HG03280 (cell line): ENCODE results near the gene CACNA1H.
"Not testable (repeated sequence)": the region's sequence is repeated elsewhere in the genome, so short reads cannot be mapped to it uniquely, and the experiment has no call there.

Experiments used
- ATAC-seq: cut with Tn5 transposase; IDR thresholded peaks from one replicate; pipeline ENCODE4 v1.9.1; 2021; ENCODE audit warnings: mild to moderate bottlenecking, moderate library complexity; ENCODE audit not compliant: unreplicated experiment

Gene CACNA1H

DNA sequence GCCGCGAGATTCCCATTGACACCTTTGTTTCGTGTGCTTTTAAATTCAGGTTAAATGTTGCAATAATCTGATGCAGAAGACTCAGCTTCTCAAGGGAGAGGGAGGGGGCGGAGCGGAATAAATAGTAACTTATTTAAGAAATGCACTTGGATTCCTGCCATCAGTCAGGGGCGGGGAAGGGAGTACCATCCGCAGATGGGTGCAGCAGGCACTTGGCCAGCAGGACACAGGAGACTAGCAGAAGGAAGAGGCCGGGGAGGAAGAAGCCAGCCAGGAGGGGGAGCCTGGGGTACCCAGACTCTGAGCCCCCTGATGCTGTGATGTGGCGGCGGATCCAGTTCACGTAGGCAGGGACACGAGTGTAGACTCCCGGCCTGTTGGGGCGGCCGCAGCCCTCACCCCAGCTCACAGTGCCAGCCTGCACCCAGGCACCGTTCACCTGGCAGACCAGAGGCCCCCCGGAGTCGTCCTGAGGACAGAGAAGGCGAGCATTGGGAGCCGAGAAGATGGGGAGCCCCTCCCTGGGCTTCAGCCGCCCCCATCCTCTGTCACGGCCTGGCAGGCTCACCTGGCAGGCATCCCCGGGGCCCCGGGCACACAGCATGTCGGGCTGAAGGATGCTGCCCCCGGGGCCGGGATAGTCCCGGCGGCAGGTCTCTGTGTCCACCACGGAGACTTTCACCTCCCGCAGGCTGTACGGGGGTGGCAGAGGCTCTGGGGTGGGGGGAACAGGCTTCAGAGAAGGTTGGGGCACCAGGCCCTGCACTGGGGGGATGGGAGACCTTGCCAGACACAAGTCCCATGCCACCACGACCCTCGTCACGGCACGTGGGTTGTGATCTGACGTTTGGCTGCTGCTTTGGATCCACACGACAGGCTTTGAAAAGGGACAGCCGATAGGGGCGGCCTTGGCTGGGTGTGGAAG is 69.0 kb downstream of the CACNA1H start:
- ATAC-seq = no peak

DNA sequence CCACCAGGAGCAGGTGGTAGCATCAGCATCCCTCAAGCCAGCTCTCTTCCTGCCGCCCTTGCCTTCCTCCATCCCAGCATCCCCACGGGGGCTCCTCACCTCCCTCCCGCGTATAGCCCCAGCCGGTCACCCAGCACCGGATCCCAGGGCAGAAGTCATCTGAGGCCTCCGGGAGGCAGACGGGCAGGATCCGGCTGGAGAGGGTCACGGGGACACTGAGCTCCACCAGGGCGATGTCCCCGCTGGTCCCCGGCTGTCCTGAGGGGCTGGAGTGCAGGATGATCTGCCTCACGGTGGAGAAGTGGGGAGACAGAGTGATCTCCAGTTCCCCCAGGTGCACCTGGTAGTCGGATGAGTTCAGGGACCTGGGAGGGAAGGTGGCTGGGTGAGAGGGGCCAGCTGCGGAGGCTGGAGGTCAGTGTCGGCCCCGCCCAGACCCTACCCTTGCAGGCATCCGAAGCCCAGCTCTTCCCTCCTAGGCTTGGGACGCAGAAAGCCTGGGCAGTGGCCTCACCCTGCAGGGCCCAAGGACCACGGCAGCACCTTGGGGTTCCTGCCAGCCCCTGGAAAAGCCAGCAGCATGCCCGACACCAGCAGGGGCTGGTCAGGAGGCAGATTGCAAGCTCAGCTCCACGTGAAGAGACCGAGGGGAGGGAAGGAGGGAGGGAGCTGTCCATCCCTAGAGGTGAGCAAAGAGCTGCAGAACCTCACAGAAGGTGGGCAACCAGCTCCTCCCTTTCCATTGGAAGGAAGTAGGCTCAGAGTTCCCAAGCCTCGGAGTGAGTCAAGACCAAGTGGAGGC is 69.8 kb downstream of the CACNA1H start:
- no peak for ATAC-seq

DNA sequence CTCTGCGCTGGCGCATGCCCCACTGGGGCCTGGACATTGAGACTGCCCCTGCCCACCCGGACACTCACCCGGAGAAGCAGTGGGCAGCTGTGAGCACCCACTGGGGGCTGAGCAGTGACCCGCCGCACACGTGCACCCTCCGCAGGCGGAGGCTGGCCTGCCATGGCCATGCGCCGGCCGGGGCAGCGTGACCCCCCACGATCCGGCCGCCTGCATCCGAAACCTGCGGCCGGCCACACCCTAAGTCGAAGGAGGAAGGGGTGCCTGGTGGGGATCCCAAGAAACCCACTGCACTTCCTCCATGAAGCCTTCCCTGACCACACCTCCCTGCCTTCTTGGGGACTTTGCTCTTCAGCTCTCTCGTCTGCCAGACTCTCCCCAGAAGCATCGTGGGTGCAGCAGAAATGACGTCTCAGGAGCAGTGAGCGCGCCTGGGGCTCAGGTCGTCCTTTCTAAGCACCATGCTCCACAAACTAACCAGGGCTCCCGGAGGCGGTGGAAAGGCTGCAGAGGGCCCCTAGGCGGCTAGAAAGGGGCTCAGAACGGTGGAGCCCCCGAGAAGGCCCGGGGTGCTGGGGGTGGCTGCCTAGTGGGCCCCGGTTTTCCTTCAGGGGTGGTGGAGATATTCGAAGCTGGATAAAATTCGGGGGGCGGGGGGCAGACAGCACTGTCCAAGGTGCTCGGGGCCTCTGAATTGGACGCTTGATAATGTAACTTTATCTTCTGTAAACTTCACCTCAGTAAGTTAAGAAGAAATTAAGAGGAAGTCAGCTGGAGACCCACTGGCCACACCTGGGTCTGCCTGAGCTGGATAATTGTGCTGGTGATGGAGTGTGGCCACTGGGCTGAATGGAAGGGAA is 70.7 kb downstream of the CACNA1H start:
- no peak for ATAC-seq

DNA sequence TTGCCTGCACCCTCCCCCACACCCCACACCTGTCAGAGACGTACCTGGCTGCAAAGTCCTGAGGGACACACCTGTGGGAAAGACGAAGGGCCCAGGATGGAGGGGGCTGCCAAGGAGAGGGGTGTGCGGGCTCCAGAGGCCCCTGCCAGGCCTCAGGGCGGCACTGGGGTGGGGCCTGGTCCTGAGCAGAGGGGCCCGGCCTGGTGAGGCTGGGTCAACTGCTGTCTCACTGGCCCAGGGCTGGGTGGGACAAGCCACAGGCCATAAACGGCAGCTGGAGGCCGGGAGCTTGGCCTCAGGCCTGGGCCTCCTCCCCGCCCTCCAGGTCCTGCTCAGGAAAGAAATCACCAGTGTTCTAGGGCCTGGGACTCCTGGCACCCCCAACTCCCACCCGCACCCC is 71.7 kb downstream of the CACNA1H start:
- ATAC-seq = no peak

DNA sequence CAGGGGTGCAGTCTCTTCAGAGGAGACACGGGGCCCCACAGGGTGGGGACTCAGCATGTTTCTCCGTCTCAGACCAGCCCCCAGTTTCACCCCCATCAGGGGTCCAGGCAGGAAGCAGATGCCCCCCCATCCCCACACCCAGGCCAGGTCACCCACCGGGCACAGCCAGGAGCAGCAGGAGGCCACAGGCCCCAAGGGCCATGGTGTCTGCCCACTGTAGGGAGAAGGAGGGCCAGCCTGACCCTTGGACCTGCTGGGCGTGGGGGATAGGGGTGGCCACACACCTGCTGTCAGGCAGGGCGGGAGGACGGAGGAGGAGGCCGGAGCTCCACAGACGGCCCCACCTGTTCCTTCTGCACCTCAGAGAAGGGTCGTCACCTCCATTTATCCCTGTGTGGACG is 72.1 kb downstream of the CACNA1H start, which contains the start of gene TPSG1:
TSS of gene TPSG1 (minus strand) at position 218 of the 401 bp plus-strand sequence. CDS start at position 202, 16 bp downstream.
- no peak for ATAC-seq

DNA sequence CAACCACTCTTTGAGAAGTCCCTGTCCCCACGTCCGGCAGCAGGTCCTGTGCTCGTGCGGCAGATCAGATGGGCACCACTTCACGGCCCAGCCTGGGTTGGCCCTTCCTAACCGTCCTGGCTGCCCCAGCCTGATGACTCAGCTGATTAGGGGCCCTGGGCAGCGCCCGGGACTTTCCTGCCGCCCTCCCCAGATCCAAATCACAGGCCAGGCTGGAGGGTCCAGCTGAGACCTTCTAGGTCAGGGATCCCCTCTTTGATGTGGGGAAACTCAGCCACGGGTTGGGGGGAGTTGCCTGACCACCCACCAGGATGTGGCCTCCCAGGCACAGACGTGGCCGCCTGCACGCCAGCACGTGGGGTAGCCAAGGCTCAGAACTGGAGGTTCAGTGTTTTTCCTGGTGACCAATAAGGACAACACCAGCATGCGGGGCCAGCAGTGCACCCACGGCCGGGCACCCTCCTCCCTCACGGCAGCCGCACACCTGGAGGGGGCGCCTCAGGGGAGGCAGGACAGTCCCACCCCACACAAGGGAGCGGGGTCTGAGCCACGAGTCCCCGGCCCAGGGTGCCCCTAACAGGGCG is 72.9 kb downstream of the CACNA1H start:
- not testable (repeated sequence) for ATAC-seq

DNA sequence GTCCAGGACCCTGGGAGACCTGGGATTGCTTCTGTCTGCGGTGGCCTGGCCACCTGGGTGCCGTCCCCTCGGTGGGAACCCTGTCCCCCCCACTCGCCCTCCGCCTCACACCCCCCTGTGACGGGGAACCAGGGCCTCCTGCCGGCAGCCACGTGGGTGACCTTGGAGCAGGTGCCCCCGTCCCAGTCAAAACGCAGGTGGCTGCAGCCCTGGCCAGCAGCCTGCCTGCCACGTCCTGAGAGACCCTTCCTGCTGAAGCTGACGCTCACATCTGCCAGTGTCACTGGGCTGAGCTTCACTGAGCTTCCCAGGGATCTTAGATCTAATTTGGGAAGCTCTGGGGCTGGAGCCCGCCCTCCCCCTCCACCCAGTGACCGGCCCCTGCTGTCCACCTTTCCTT is 73.8 kb downstream of the CACNA1H start:
- ATAC-seq = not testable (repeated sequence)

DNA sequence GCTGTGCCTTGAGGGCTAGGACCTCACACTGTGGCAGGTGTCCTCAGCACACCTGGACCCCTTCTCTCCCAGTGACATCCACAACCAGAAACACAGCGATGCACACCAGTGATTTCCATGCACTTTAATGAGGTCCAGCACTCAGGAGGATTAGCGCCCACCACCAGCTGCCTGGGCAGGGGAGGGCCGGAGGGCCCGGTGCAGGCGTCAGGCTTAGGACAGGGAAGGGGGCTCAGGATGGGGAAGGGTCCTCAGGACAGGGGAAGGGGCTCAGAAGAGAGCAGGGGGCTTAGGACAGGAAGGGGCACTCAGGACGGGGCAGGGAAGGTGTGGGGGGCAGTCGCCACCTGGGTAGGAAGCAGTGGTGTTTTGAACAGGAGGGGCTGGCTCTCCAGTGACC is 75.3 kb downstream of the CACNA1H start:
- ATAC-seq = not testable (repeated sequence)

DNA sequence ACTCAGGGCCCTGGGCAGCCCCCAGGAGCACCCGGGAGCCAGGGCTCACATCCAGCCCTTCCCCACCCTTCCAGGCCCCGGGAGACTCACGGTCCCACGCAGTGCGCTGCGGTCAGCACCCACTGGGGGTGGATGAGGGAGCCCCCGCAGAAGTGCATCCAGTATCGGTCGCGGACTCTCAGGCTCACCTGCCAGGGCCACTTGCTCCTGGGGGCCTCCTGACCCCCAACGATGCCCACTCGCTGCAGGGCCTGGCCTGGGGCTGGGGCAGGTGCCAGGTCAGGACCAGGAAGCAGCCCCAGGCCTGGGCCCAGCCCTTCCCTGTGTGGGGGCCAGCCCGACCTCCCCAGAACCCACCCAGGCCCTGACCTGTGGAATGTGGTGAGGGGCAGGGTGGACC is 76.6 kb downstream of the CACNA1H start:
- not testable (repeated sequence) for ATAC-seq

DNA sequence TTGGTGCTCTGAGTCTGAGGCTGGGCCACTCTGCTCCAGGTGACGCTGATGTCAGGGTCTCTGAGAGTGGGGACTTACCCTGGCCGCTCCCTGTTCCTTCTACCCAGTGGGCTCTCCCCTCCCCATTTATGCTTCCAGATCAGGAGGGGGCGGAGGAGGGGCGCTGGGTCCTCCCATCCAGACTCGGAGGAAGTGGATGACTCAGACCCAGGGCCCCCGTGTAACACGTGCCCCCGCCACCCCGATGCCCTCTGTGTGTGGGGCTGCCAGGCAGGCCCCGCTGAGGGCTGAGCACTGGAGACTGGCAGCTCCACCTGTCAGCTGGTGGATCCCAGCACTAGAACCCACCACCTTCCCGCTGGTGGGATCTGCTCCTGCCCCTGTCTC is 77.2 kb downstream of the CACNA1H start, which contains the start of gene TPSB2:
TSS of gene TPSB2 (minus strand) at position 101 of the 387 bp plus-strand sequence. CDS start 233 bp downstream, outside the sequence.
- not testable (repeated sequence) for ATAC-seq

DNA sequence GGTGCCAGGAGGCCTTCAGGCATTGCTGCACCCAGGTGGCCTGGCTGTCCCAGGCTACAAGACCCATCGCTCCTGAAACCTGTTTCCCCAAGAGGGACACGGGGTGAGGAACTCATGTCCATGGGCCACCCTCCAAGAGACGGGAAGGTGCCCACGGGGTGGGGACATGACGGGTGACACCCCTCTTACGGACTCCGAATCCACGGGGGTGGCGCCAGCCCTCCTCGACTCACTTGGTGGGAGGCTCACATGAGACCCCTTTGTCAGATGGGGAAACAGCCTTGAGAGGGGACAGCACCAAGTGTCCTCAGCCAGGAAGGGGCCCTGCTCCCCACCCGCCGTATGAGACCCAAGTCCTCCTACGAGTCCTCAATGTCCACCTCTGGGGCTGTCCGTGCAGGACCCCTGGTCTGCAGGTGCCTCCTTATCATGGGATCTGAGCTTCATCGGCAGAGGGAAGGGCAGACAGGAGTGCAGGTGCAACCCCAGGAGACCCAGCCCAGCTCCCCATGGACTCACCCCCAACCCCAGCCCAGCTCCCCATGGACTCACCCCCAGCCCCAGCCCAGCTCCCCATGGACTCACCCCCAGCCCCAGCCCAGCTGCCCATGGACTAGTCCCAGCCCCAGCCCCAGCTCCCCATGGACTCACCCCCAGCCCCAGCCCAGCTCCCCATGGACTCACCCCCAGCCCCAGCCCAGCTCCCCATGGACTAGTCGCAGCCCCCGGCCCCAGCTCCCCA is 77.7 kb downstream of the CACNA1H start:
- not testable (repeated sequence) for ATAC-seq

DNA sequence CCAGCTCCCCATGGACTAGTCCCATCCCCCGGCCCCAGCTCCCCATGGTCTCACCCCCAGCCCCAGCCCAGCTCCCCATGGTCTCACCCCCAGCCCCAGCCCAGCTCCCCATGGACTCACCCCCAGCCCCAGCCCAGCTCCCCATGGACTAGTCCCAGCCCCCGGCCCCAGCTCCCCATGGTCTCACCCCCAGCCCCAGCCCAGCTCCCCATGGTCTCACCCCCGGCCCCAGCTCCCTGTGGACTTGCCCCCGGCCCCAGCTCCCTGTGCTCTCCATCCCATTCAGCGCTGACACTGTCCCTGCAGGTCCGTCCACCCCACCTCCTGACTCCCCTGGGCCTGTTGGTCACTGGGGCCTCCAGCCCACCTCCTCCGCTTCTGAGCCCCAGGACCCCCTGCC is 78.4 kb downstream of the CACNA1H start:
- not testable (repeated sequence) for ATAC-seq

DNA sequence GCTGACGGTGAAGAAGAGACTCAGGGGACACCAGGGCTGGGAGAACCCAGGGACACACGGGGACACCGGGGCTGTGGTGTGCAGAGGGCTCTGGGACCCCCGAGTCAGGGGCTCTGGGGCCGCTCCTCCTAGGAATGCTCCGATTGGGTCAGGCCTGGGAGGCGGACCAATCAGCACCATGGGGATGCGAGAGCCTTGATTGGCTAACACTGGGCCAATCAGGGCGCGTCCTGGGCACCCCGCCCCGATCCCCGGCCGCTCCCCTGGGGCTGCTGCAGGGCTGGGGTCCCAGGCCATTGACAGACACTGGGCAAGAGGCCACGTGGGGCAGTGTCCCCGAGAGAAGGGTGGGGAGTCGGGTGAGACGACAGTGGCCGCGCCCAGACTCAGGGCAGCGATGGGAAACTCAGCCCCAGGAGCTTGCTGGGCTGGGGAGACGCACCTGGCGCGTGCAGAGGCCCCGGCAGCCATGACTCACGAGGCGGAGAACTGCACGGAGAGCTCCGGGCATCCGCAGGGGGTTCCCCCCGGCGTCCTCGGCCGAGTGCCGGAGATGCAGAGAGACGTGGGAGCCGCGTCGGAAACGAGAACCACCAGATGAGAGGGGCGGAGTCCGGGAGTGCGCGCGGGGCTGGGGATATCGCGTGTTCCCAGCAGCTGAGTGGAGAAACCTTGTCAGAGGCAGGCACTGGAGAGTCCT is 79.3 kb downstream of the CACNA1H start:
- not testable (repeated sequence) for ATAC-seq

DNA sequence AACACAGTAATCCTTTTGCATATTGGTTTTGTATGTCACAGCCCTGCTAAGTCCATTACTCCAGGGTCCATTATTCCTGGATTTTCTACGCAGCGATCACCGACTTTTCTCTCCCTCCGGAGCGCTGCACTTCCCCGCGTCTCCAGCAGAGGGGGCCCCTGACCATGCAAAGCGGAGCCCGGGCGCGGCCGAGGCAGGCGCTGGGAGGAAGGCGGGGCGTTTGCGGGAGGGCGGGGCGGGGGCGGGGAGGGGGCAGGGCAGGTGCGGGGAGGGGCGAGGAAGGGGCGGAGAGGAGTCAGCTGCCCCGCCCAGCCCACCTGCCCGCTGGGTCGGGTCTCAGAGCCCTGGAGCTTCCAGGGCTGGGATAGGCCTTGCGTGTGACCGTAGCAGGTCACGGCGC is 83.8 kb downstream of the CACNA1H start:
- not testable (repeated sequence) for ATAC-seq

DNA sequence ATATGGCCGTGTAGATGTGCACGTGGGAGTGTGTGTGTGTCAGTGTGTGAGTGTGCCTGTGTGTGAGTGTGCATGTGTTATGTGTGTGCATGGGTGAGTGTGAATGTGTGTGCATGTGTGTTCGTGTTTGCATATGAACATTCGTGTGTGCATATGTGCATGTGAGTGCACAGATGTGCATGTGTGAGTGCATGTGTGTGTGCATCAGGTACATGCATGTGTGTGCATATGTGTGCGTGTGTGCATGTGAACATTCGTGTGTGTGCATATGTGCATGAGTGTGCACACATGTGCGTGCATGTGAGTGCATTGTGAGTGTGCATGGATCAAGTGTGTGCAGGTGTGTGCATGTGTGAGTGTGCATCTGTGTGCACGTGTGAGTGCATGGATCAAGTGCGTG is 85.1 kb downstream of the CACNA1H start:
- no peak for ATAC-seq

DNA sequence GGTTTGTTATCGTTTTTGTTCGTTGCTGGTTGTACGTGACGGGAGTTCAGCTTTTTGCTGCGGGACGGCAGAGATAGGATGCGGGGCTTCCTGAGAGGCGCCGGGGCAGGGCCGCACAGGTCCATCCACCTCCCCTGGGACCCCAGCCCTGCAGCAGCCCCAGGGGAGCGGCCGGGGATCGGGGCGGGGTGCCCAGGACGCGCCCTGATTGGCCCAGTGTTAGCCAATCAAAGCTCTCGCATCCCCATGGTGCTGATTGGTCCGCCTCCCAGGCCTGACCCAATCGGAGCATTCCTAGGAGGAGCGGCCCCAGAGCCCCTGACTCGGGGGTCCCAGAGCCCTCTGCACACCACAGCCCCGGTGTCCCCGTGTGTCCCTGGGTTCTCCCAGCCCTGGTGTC is 86.0 kb downstream of the CACNA1H start:
- not testable (repeated sequence) for ATAC-seq

DNA sequence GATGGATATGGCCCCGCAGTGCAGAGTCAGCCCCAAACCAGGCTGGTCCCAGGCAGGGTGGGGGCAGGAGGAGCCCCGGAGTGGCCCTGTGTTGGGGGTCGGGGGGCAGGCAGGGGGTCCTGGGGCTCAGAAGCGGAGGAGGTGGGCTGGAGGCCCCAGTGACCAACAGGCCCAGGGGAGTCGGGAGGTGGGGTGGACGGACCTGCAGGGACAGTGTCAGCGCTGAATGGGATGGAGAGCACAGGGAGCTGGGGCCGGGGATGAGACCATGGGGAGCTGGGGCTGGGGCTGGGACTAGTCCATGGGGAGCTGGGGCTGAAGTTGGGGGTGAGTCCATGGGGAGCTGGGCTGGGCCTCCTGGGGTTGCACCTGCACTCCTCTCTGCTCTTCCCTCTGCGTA is 86.7 kb downstream of the CACNA1H start:
- not testable (repeated sequence) for ATAC-seq

DNA sequence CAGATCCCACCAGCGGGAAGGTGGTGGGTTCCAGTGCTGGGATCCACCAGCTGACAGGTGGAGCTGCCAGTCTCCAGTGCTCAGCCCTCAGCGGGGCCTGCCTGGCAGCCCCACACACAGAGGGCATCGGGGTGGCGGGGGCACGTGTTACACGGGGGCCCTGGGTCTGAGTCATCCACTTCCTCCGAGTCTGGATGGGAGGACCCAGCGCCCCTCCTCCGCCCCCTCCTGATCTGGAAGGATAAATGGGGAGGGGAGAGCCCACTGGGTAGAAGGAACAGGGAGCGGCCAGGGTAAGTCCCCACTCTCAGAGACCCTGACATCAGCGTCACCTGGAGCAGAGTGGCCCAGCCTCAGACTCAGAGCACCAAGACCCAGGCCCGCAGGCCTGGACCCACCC is 87.5 kb downstream of the CACNA1H start, which contains the start of gene TPSAB1:
TSS of gene TPSAB1 (plus strand) at position 270 of the 400 bp plus-strand sequence. CDS start 234 bp downstream, outside the sequence.
- ATAC-seq = not testable (repeated sequence)

DNA sequence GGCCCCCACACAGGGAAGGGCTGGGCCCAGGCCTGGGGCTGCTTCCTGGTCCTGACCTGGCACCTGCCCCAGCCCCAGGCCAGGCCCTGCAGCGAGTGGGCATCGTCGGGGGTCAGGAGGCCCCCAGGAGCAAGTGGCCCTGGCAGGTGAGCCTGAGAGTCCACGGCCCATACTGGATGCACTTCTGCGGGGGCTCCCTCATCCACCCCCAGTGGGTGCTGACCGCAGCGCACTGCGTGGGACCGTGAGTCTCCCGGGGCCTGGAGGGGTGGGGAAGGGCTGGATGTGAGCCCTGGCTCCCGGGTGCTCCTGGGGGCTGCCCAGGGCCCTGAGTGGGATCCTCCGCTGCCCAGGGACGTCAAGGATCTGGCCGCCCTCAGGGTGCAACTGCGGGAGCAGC is 88.2 kb downstream of the CACNA1H start:
- not testable (repeated sequence) for ATAC-seq
